Vagina (tissue), 2 donors: ENCODE results near the gene ADRM1. TPM values are rescaled to one million over a fixed set of nuclear protein-coding genes. Genes with fewer than 3 reads are reported as not detected.

Experiments used
- DNase-seq, 2 donors: peaks; one replicate each; pipeline ENCODE4 v3.0.0-alpha.2; 2017; ENCODE audit errors: extremely low spot score in 2 of 2
- H3K27ac ChIP-seq: fragments of 200-600 bp; sonication (generic); one replicate; pipeline ENCODE4 v1.5.1; 2019
- H3K27me3 ChIP-seq: fragments of 200-600 bp; sonication (generic); one replicate; pipeline ENCODE4 v1.5.1; 2019
- H3K36me3 ChIP-seq, 2 donors: fragments of 200-600 bp; sonication (generic); one replicate each; pipeline ENCODE4 v1.5.1; 2017 to 2019
- H3K4me1 ChIP-seq: fragments of 200-600 bp; sonication (generic); one replicate; pipeline ENCODE4 v1.5.1; 2019
- H3K4me3 ChIP-seq, 2 donors: fragments of 200-600 bp; sonication (generic); 1 replicate in 1 of 2; 2 replicates in 1 of 2; pipeline ENCODE4 v1.5.1; 2016 to 2019
- H3K9me3 ChIP-seq: fragments of 200-600 bp; sonication (generic); one replicate; pipeline ENCODE4 v1.5.1; 2019
- POLR2A ChIP-seq, 2 donors: fragments of 450-650 bp; IDR thresholded peaks; one replicate each; pipeline ENCODE4 v1.6.1; 2017; ENCODE audit warnings: antibody characterized with exemption in 2 of 2, mild to moderate bottlenecking in 2 of 2, moderate library complexity in 2 of 2
- POLR2AphosphoS5 ChIP-seq, 2 donors: sonication (generic); formaldehyde crosslinking; IDR thresholded peaks; one replicate each; pipeline ENCODE4 v1.9.0; 2017; ENCODE audit warnings: antibody characterized with exemption in 2 of 2, mild to moderate bottlenecking in 2 of 2, low read depth in 1 of 2; ENCODE audit not compliant: insufficient read depth in 1 of 2
- intact Hi-C: fragments of 100-400 bp; cut with DNase I; formaldehyde crosslinking; loops from one replicate; pipeline ENCODE4 v1.15.1; 2023
- total RNA-seq: library from RNA; depleted of rRNA; stranded (reverse); fragments of >200 nt; gene quantifications from one replicate; pipeline ENCODE4 v1.2.3, GENCODE V29; 2016
- TF ChIP-seq, protein P1 (sequence below), 3 experiments: fragments of 450-650 bp in 2 of 3; fragments of 200-600 bp in 1 of 3; sonication (generic) in 1 of 3; IDR thresholded peaks; one replicate each; pipeline ENCODE4 v1.5.1; 2017 to 2019; ENCODE audit warnings: antibody characterized with exemption in 3 of 3, mild to moderate bottlenecking in 2 of 3, moderate library complexity in 2 of 3

Gene ADRM1
- total RNA-seq, 1 donor from 2014 or later = 110 TPM

DNA sequence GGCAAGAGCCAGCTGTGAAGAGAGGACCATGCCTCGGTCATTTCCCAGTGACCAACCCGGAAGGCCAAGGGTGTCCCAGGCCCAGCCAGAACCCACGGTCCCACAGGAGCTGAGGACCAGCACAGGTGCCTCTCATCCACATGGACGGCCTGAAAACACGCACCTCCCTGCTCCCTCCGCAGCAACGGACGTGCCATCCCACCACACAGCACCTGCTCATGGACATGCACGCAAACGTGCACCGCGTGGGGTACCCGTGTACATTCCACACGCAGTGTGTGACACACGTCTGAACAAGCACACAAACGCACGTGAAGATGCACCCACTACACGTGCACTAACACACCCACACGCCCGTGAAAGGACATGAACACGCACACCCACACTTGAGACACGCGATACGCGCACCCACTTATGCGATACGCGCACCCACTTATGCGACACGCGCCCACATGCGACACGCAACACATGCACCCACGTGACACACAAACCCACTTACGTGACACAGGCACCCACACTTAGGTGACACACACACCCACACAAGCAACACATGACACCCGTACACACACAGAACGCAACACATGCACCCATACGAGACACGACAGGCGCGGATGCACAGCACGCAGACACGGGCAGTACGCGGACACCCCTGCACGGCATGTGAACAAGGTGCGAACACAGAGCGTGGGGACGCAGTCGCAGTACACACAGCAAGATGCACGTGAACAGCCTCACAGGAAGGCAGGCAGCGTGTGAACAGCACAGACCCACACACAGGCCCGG is 34.2 kb downstream of the ADRM1 start:
- DNase-seq = no peak
- H3K4me1 ChIP-seq = no peaks in the 10 kb centered on the region
- no peak overlapping the region for H3K27ac ChIP-seq
- TF ChIP-seq, protein P1, sequence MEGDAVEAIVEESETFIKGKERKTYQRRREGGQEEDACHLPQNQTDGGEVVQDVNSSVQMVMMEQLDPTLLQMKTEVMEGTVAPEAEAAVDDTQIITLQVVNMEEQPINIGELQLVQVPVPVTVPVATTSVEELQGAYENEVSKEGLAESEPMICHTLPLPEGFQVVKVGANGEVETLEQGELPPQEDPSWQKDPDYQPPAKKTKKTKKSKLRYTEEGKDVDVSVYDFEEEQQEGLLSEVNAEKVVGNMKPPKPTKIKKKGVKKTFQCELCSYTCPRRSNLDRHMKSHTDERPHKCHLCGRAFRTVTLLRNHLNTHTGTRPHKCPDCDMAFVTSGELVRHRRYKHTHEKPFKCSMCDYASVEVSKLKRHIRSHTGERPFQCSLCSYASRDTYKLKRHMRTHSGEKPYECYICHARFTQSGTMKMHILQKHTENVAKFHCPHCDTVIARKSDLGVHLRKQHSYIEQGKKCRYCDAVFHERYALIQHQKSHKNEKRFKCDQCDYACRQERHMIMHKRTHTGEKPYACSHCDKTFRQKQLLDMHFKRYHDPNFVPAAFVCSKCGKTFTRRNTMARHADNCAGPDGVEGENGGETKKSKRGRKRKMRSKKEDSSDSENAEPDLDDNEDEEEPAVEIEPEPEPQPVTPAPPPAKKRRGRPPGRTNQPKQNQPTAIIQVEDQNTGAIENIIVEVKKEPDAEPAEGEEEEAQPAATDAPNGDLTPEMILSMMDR (IDR thresholded peaks at IDR 0.05) = no peak
- TF ChIP-seq POLR2AphosphoS5 (IDR thresholded peaks at IDR 0.05; ENCODE audit: insufficient read depth in 1 of 2, low read depth in 1 of 2) (no peak), POLR2A (IDR thresholded peaks at IDR 0.05) (no peak)
- intact Hi-C loops = no loop called here
- H3K9me3 ChIP-seq = no peaks in the 10 kb centered on the region
- H3K36me3 ChIP-seq = peaks cover 0 to 46% of the 10 kb centered on the region in 2 donors
- H3K4me3 ChIP-seq = no peak overlapping the region
- H3K27me3 ChIP-seq = no peaks in the 10 kb centered on the region

GRCh38 chr20:62337558-62338293 is 34.9 kb downstream of the ADRM1 start:
- peaks cover 0 to 39% of the 10 kb centered on the region in 2 donors for H3K36me3 ChIP-seq
- intact Hi-C loops = no loop called here

DNA sequence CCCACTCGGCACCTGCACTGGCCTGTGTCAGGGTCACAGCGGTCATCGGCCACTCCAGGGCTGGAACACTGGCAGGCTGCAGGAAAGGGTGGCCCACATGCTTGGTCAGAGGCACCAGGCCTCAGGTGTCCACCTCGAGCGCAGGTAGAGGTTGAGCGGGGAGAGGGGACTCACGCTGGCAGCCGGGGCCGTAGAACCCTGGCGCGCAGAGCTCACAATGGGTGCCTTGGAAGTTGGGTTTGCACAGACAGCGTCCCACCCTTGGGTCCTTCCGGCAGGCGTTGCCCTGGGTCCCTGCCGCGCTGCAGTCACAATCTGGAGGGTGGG is 35.5 kb downstream of the ADRM1 start:
- Histone ChIP-seq H3K36me3 (peaks cover 0 to 33% of the 10 kb centered on the region in 2 donors), H3K27ac (no peak overlapping the region), H3K27me3 (no peaks in the 10 kb centered on the region), H3K4me1 (no peaks in the 10 kb centered on the region), H3K4me3 (no peak overlapping the region), H3K9me3 (no peaks in the 10 kb centered on the region)
- intact Hi-C loops = no loop called here
- TF ChIP-seq POLR2AphosphoS5 (IDR thresholded peaks at IDR 0.05; ENCODE audit: insufficient read depth in 1 of 2, low read depth in 1 of 2) = no peak
- TF ChIP-seq, protein P1 (IDR thresholded peaks at IDR 0.05) = no peak
- TF ChIP-seq POLR2A (IDR thresholded peaks at IDR 0.05) = no peak
- DNase-seq = no peak

More at GRCh38 chr20:62337558-62338293, 34.9 kb downstream of the ADRM1 start:
- no peak overlapping the region for H3K27ac ChIP-seq
- TF ChIP-seq POLR2A (IDR thresholded peaks at IDR 0.05) = no peak
- TF ChIP-seq, protein P1 (IDR thresholded peaks at IDR 0.05) = no peak
- no peak for TF ChIP-seq POLR2AphosphoS5 (IDR thresholded peaks at IDR 0.05; ENCODE audit: insufficient read depth in 1 of 2, low read depth in 1 of 2)
- H3K4me1 ChIP-seq = no peaks in the 10 kb centered on the region
- no peaks in the 10 kb centered on the region for H3K27me3 ChIP-seq
- H3K9me3 ChIP-seq = no peaks in the 10 kb centered on the region
- H3K4me3 ChIP-seq = no peak overlapping the region
- DNase-seq = no peak

DNA sequence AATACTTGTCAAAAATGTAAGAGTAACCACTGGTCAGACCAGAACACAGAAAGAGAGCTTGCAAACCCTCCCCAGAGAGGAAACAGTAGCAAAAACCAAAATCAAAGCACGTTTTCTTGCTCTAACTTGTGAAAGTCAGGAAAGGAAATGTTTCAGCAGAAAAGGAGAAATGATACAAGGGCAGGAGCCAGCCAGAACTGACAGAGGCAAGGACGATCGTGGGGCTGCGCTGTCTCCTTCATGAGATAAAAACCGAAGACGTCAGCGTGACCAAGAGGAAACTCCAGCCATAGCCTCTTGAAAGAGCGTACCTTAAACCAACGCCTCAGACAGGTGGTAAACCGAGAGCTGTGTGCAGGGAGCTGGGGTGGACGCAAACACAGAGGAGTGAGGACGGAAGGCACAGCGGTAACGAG is 36.9 kb downstream of the ADRM1 start:
- intact Hi-C loops = no loop called here
- Histone ChIP-seq H3K36me3 (peaks cover 0 to 24% of the 10 kb centered on the region in 2 donors), H3K27ac (no peak overlapping the region), H3K4me3 (no peak overlapping the region), H3K9me3 (no peaks in the 10 kb centered on the region), H3K4me1 (no peaks in the 10 kb centered on the region), H3K27me3 (no peaks in the 10 kb centered on the region)
- no peak for DNase-seq
- TF ChIP-seq POLR2A (IDR thresholded peaks at IDR 0.05) = no peak
- no peak for TF ChIP-seq POLR2AphosphoS5 (IDR thresholded peaks at IDR 0.05; ENCODE audit: insufficient read depth in 1 of 2, low read depth in 1 of 2)
- TF ChIP-seq, protein P1 (IDR thresholded peaks at IDR 0.05) = no peak

GRCh38 chr20:62342910-62343309 is 40.1 kb downstream of the ADRM1 start:
- DNase-seq = no peak
- TF ChIP-seq, protein P1 (IDR thresholded peaks at IDR 0.05) = no peak
- no peak for TF ChIP-seq POLR2AphosphoS5 (IDR thresholded peaks at IDR 0.05; ENCODE audit: insufficient read depth in 1 of 2, low read depth in 1 of 2)
- TF ChIP-seq POLR2A (IDR thresholded peaks at IDR 0.05) = no peak
- intact Hi-C loops = no loop called here
- no peaks in the 10 kb centered on the region for H3K27me3 ChIP-seq
- H3K4me1 ChIP-seq = no peaks in the 10 kb centered on the region
- H3K9me3 ChIP-seq = no peaks in the 10 kb centered on the region
- H3K36me3 ChIP-seq = peaks cover 0 to 7% of the 10 kb centered on the region in 2 donors
- no peak overlapping the region for H3K4me3 ChIP-seq
- no peak overlapping the region for H3K27ac ChIP-seq
